A549 (cell line): Measurements from ENCODE around the gene ATP4A. TPM values are rescaled to one million over a fixed set of nuclear protein-coding genes. Genes with fewer than 3 reads are reported as not detected.
A peak's percentile ranks its signal among the peaks of the same experiment; 100 is the strongest.

Experiments
- ATAC-seq, 2 experiments: fragments of 200-7000 bp in 1 of 2; fragments of >200 bp in 1 of 2; cut with Nextera tagmentation in 1 of 2; cut with Tn5 transposase in 1 of 2; 3 replicates each; pipeline versions ENCODE4 v1.8.0 to v1.9.1; 2018 to 2020; ENCODE audit warnings: mild to moderate bottlenecking in 1 of 2, moderate library complexity in 1 of 2
- CTCF ChIA-PET: fragments of 300-600 bp; sonication (Branson Sonifier 250); formaldehyde crosslinking; extraction: SDS; loops from one replicate; lab custom pipeline; 2021; ENCODE audit warnings: antibody characterized with exemption, inconsistent platforms; lab: Yijun Ruan, JAX
- POLR2A ChIA-PET: fragments of 350-600 bp; formaldehyde crosslinking; extraction: SDS; loops from one replicate; lab custom pipeline; 2021; ENCODE audit warnings: antibody characterized with exemption, inconsistent platforms; lab: Yijun Ruan, JAX
- DNase-seq, 2 experiments: peaks; one replicate each; pipeline versions ENCODE4 v3.0.0 to v3.0.0-alpha.2; 2011 to 2016; ENCODE audit warnings: low read depth in 1 of 2, low spot score in 1 of 2
- FAIRE-seq: peaks from 2 replicates; lab custom pipeline; 2011; peaks lifted over from hg19 to GRCh38; lab: Jason Lieb, UNC
- H3K27ac ChIP-seq, 2 experiments: fragments of >200 bp; sonication (Bioruptor Twin); formaldehyde crosslinking; 3 replicates each; pipeline ENCODE4 v1.5.1; 2016 to 2017
- H3K4me1 ChIP-seq: fragments of >200 bp; sonication (Bioruptor Twin); formaldehyde crosslinking; 3 replicates; pipeline ENCODE4 v1.6.1; 2016
- H3K4me2 ChIP-seq: fragments of >200 bp; sonication (Bioruptor Twin); formaldehyde crosslinking; 3 replicates; pipeline ENCODE4 v1.6.1; 2016
- H3K4me3 ChIP-seq: fragments of >200 bp; sonication (Bioruptor Twin); formaldehyde crosslinking; 3 replicates; pipeline ENCODE4 v1.5.1; 2016
- H3K9me3 ChIP-seq: fragments of >200 bp; sonication (Bioruptor Twin); formaldehyde crosslinking; 3 replicates; pipeline ENCODE4 v1.6.1; 2016
- CBX2 ChIP-seq: fragments of 200-600 bp; sonication (generic); IDR thresholded peaks from 2 replicates; pipeline ENCODE4 v1.6.1; 2016; ENCODE audit warnings: low read depth, mild to moderate bottlenecking, borderline replicate concordance
- E2F6 ChIP-seq: IDR thresholded peaks from 2 replicates; pipeline ENCODE4 v1.6.1; 2012; ENCODE audit warnings: low read depth, borderline replicate concordance
- EHF ChIP-seq: fragments of 250-450 bp; sonication (Bioruptor Pico); IDR thresholded peaks from 2 replicates; pipeline ENCODE4 v1.5.0; 2020; ENCODE audit warnings: mild to moderate bottlenecking
- ELK1 ChIP-seq: fragments of 150-350 bp; IDR thresholded peaks from 2 replicates; pipeline ENCODE4 v1.6.1; 2014; ENCODE audit warnings: low read depth, mild to moderate bottlenecking, low read length
- EP300 ChIP-seq, 2 experiments: fragments of >200 bp; sonication (Bioruptor Twin); formaldehyde crosslinking; IDR thresholded peaks; 2 replicates in 1 of 2; 3 replicates in 1 of 2; pipeline ENCODE4 v1.6.1; 2016 to 2017
- FOSL2 ChIP-seq, 2 experiments: fragments of 450-650 bp in 1 of 2; fragments of >200 bp in 1 of 2; sonication (Bioruptor Twin) in 1 of 2; formaldehyde crosslinking; IDR thresholded peaks; 2 replicates each; pipeline versions ENCODE4 v1.5.0 to v1.6.1; 2016 to 2020; ENCODE audit warnings: mild to moderate bottlenecking in 1 of 2, moderate library complexity in 1 of 2
- HOXA7 ChIP-seq: fragments of 250-450 bp; sonication (Bioruptor Pico); IDR thresholded peaks from 2 replicates; pipeline ENCODE4 v1.5.0; 2020; ENCODE audit warnings: mild to moderate bottlenecking, moderate library complexity
- HOXB5 ChIP-seq: fragments of 250-450 bp; sonication (Bioruptor Pico); IDR thresholded peaks from 2 replicates; pipeline ENCODE4 v1.5.0; 2020; ENCODE audit warnings: mild to moderate bottlenecking, moderate library complexity
- MAFK ChIP-seq: fragments of 450-650 bp; IDR thresholded peaks from 2 replicates; pipeline ENCODE4 v1.6.1; 2014; ENCODE audit not compliant: partially characterized antibody
- MYC ChIP-seq: IDR thresholded peaks from 2 replicates; pipeline ENCODE4 v1.6.1; 2012; ENCODE audit warnings: mild to moderate bottlenecking, inconsistent platforms, low read length, improper control_type of control experiment, borderline replicate concordance
- NR3C1 ChIP-seq: fragments of >200 bp; sonication (Bioruptor Twin); formaldehyde crosslinking; IDR thresholded peaks from 3 replicates; pipeline ENCODE4 v1.6.1; 2017
- PBX3 ChIP-seq: IDR thresholded peaks from 2 replicates; pipeline ENCODE4 v1.6.1; 2012
- POLR2AphosphoS2 ChIP-seq: conservative IDR thresholded peaks from 2 replicates; pipeline ENCODE4 v1.6.1; 2012; ENCODE audit warnings: low read length, improper control_type of control experiment, inconsistent platforms
- RNF2 ChIP-seq: fragments of 200-600 bp; sonication (generic); IDR thresholded peaks from 2 replicates; pipeline ENCODE4 v1.6.1; 2016; ENCODE audit warnings: low read depth, mild to moderate bottlenecking, antibody characterized with exemption, moderate library complexity, borderline replicate concordance
- SMC3 ChIP-seq: fragments of >200 bp; sonication (Bioruptor Twin); formaldehyde crosslinking; IDR thresholded peaks from 3 replicates; pipeline ENCODE4 v1.6.1; 2018; ENCODE audit warnings: inconsistent platforms
- SREBF2 ChIP-seq: fragments of 450-650 bp; IDR thresholded peaks from 2 replicates; pipeline ENCODE4 v1.6.1; 2014; ENCODE audit warnings: mild to moderate bottlenecking, moderate library complexity
- ZFP36 ChIP-seq: fragments of 450-650 bp; IDR thresholded peaks from 2 replicates; pipeline ENCODE4 v1.6.1; 2014; ENCODE audit warnings: borderline replicate concordance; ENCODE audit not compliant: partially characterized antibody
- ZSCAN20 ChIP-seq: fragments of 250-450 bp; sonication (Bioruptor Pico); IDR thresholded peaks from 2 replicates; pipeline ENCODE4 v1.8.0; 2022; ENCODE audit warnings: mild to moderate bottlenecking, moderate library complexity
- WGBS: methylation state at CpG from one replicate; pipeline ENCODE4 v1.1.6; 2017; ENCODE audit errors: missing lambda C conversion rate; 5-methylcytosine and 5-hydroxymethylcytosine counted together
- polyA plus RNA-seq, 4 experiments: library from polyadenylated mRNA; depleted of rRNA in 3 of 4; stranded (reverse); fragments of >200 nt; fragmentation: RNase III in 1 of 4; extraction: RNeasy Plus Mini Kit Qiagen cat#74134 plus additional on column Dnase treatment in 1 of 4; gene quantifications; 2 replicates in 3 of 4; 3 replicates in 1 of 4; pipeline ENCODE4 v1.2.3, GENCODE V29; 2011 to 2017

ATP4A gene
- polyA plus RNA-seq, 2 of the 4 experiments (the other 2 are of a cell fraction) = not detected

- Histone ChIP-seq H3K4me1 (0 out of 3 replicates have a peak, but pooled peaks cover 6% of the 10 kb centered on the region), H3K9me3 (no peaks in the 10 kb centered on the region), H3K27ac (peak overlapping the region in 1 of 2 experiments; percentile 62; a peak in 3 of 6 replicates), H3K4me3 (peak overlapping the region; percentile 51), H3K4me2 (peak overlapping the region; percentile 83)
- POLR2A ChIA-PET = interaction anchor here (0.6 to 1.8 kb wide), 8 partner anchors 10 to 216 kb away, joined by 3 to 7 read pairs (median 4); partner anchors contain the start of gene COX6B1
- 30% methylated on average over 40 of the region's 60 CpGs for WGBS
- ATAC-seq = peak; percentile 42 to 81
- no peak for FAIRE-seq
- DNase-seq = peak; percentile 83 to 89
- CTCF ChIA-PET = interaction anchor here (0.7 to 6.9 kb wide), 18 partner anchors 10 to 262 kb away, joined by 3 to 80 read pairs (median 6); no protein-coding TSS in a partner anchor
- TF ChIP-seq SREBF2 (no peak), EHF (no peak), SMC3 (no peak), MAFK (no peak), CBX2 (no peak), POLR2AphosphoS2 (no peak), RNF2 (no peak), EP300 (IDR thresholded peaks at IDR 0.05) (no peak), HOXB5 (CRISPR knock-in tag) (no peak), E2F6 (no peak), ELK1 (no peak)
Observed at GRCh38 chr19:35557539-35558399, 5.7 kb downstream of the ATP4A start.

- Histone ChIP-seq H3K27ac (no peak overlapping the region), H3K4me3 (no peak overlapping the region; the same call in 2 of the 3 replicates), H3K9me3 (no peaks in the 10 kb centered on the region), H3K4me1 (0 out of 3 replicates have a peak, but pooled peaks cover 6% of the 10 kb centered on the region), H3K4me2 (peak overlapping the region; percentile 83)
- no peak for ATAC-seq
- ChIA-PET CTCF (interaction anchor here (0.5 to 6.9 kb wide), 41 partner anchors 8 to 513 kb away, joined by 3 to 80 read pairs (median 6); partner anchors contain the start of genes HAUS5 and PMIS2), POLR2A (interaction anchor here (0.6 to 1.8 kb wide), 7 partner anchors 9 to 217 kb away, joined by 3 to 7 read pairs (median 4); partner anchors contain the start of gene COX6B1)
- TF ChIP-seq NR3C1 (no peak), FOSL2 (IDR thresholded peaks at IDR 0.05) (no peak), FOSL2 (CRISPR knock-in tag; IDR thresholded peaks at IDR 0.05) (no peak), MYC (no peak), ZFP36 (peak; percentile 5), ZSCAN20 (CRISPR knock-in tag) (no peak), CBX2 (no peak), HOXA7 (CRISPR knock-in tag) (no peak), SMC3 (no peak), PBX3 (no peak)
- FAIRE-seq = no peak
- WGBS = 92% methylated on average over 16 of the region's 16 CpGs
- DNase-seq = no peak
Observed at GRCh38 chr19:35556846-35557538, 6.5 kb downstream of the ATP4A start.
